Upper lobe of right lung (tissue), 1 donor: Measurements from ENCODE around the gene GRM7. TPM values are rescaled to one million over a fixed set of nuclear protein-coding genes. Genes with fewer than 3 reads are reported as not detected.

Experiments
- ATAC-seq: fragments of 200-7000 bp; cut with Tn5 transposase; one replicate; pipeline ENCODE4 v1.9.1; 2020; ENCODE audit warnings: mild to moderate bottlenecking, moderate library complexity
- DNase-seq: peaks from one replicate; pipeline ENCODE4 v3.0.0-alpha.2; 2020
- H3K27ac ChIP-seq: fragments of 200-600 bp; one replicate; pipeline ENCODE4 v1.8.0; 2022
- H3K27me3 ChIP-seq: fragments of 200-600 bp; one replicate; pipeline ENCODE4 v1.8.0; 2022; ENCODE audit warnings: mild to moderate bottlenecking
- H3K36me3 ChIP-seq: fragments of 200-600 bp; one replicate; pipeline ENCODE4 v1.8.0; 2022
- H3K4me1 ChIP-seq: fragments of 200-600 bp; one replicate; pipeline ENCODE4 v1.8.0; 2022
- H3K4me3 ChIP-seq: fragments of 200-600 bp; one replicate; pipeline ENCODE4 v1.8.0; 2022; ENCODE audit warnings: mild to moderate bottlenecking
- H3K9me3 ChIP-seq: fragments of 200-600 bp; one replicate; pipeline ENCODE4 v1.8.0; 2022
- intact Hi-C: fragments of 100-400 bp; cut with DNase I; formaldehyde crosslinking; loops from one replicate; pipeline ENCODE4 v1.11.0; 2022
- total RNA-seq: library from RNA; stranded (reverse); fragmentation: NEBNext Ultra II Directional; extraction: Animal tissue kit (Norgen Biotek cat#: 25700); gene quantifications from one replicate; pipeline ENCODE4 v1.2.1, GENCODE V29; 2021
- TF ChIP-seq, protein P1 (sequence below): fragments of 200-600 bp; IDR thresholded peaks from one replicate; pipeline ENCODE4 v1.8.0; 2022; ENCODE audit warnings: antibody characterized with exemption
- donor health status: DM: no; HTN: yes; CAD: no; lungs with severe emphysema.

GRM7 gene
- total RNA-seq, 1 donor from 2014 or later = not detected

- TF ChIP-seq, protein P1, sequence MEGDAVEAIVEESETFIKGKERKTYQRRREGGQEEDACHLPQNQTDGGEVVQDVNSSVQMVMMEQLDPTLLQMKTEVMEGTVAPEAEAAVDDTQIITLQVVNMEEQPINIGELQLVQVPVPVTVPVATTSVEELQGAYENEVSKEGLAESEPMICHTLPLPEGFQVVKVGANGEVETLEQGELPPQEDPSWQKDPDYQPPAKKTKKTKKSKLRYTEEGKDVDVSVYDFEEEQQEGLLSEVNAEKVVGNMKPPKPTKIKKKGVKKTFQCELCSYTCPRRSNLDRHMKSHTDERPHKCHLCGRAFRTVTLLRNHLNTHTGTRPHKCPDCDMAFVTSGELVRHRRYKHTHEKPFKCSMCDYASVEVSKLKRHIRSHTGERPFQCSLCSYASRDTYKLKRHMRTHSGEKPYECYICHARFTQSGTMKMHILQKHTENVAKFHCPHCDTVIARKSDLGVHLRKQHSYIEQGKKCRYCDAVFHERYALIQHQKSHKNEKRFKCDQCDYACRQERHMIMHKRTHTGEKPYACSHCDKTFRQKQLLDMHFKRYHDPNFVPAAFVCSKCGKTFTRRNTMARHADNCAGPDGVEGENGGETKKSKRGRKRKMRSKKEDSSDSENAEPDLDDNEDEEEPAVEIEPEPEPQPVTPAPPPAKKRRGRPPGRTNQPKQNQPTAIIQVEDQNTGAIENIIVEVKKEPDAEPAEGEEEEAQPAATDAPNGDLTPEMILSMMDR = no peak
- no peak overlapping the region for H3K4me3 ChIP-seq
- ATAC-seq = no peak
- no peaks in the 10 kb centered on the region for H3K9me3 ChIP-seq
- H3K27me3 ChIP-seq = no peaks in the 10 kb centered on the region
- DNase-seq = no peak
- intact Hi-C loops = no loop called here
- H3K36me3 ChIP-seq = no peaks in the 10 kb centered on the region
- H3K27ac ChIP-seq = no peak overlapping the region
- no peaks in the 10 kb centered on the region for H3K4me1 ChIP-seq
These were observed 343.3 kb downstream of the GRM7 start for GRCh38 chr3:7203969-7204847.

DNA sequence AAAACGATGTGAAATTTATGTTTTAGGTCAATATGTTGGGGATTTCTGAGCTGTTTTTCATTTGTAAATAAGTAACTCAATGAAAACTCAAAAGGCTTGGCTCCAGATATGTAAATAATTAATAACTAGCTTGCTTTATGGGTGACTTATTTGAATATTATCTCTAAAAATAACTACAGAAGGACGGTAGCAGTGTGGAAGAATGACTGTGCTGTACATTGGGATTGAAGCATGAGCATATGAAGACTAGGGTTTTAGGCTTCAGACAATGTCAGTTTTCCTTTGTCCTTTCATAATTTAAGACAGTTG lies 343.9 kb downstream of the GRM7 start:
- no peaks in the 10 kb centered on the region for H3K27me3 ChIP-seq
- ATAC-seq (no peak), DNase-seq (no peak)
- TF ChIP-seq, protein P1 = no peak
- no peak overlapping the region for H3K27ac ChIP-seq
- no peak overlapping the region for H3K4me3 ChIP-seq
- no peaks in the 10 kb centered on the region for H3K4me1 ChIP-seq
- H3K36me3 ChIP-seq = no peaks in the 10 kb centered on the region
- intact Hi-C loops = no loop called here
- no peaks in the 10 kb centered on the region for H3K9me3 ChIP-seq

GRCh38 chr3:7205535-7205934 lies 344.6 kb downstream of the GRM7 start:
- intact Hi-C loops = no loop called here
- Histone ChIP-seq H3K27me3 (no peaks in the 10 kb centered on the region), H3K4me1 (no peaks in the 10 kb centered on the region), H3K9me3 (no peaks in the 10 kb centered on the region), H3K4me3 (peak overlapping the region; percentile 28), H3K27ac (no peak overlapping the region), H3K36me3 (no peaks in the 10 kb centered on the region)
- ATAC-seq (no peak), DNase-seq (no peak)
- TF ChIP-seq, protein P1 = no peak

DNA sequence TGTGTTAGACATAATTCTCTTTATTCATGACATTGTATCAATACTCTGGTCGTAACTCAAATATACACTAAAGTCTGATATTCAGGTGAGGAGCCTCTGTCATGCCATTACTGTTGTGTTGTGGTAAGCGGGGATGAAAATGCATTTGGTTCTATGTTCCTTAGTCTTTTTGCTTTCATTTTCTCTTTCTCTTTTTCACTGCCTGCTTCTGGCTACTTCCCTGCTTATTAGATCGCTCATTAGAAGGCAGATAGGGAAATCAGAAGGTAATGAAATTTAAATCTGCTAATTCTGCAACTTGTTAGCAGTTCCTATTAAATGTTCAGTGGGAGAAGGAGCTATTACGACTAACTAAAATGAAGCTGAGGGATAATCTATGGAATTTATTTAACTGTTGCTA lies 345.0 kb downstream of the GRM7 start:
- TF ChIP-seq, protein P1 = no peak
- H3K9me3 ChIP-seq = no peaks in the 10 kb centered on the region
- no peaks in the 10 kb centered on the region for H3K36me3 ChIP-seq
- intact Hi-C loops = no loop called here
- ATAC-seq = no peak
- no peaks in the 10 kb centered on the region for H3K4me1 ChIP-seq
- DNase-seq = no peak
- no peak overlapping the region for H3K27ac ChIP-seq
- H3K4me3 ChIP-seq = peak overlapping the region; percentile 28
- no peaks in the 10 kb centered on the region for H3K27me3 ChIP-seq

GRCh38 chr3:7207125-7207524 lies 346.2 kb downstream of the GRM7 start:
- TF ChIP-seq, protein P1 = no peak
- Histone ChIP-seq H3K36me3 (no peaks in the 10 kb centered on the region), H3K4me1 (no peaks in the 10 kb centered on the region), H3K27ac (no peak overlapping the region), H3K4me3 (no peak overlapping the region), H3K27me3 (no peaks in the 10 kb centered on the region), H3K9me3 (no peaks in the 10 kb centered on the region)
- intact Hi-C loops = no loop called here
- DNase-seq (no peak), ATAC-seq (no peak)
